GM12878 (cell line): ENCODE measurements around the gene GALK2. TPM values are rescaled to one million over a fixed set of nuclear protein-coding genes. Genes with fewer than 3 reads are reported as not detected.

Source experiments
- ASH2L ChIP-seq: fragments of 300-600, 200-600 bp; sonication (generic); IDR thresholded peaks from 2 replicates; pipeline ENCODE4 v1.6.1; 2017; ENCODE audit warnings: low read depth, mild to moderate bottlenecking, borderline replicate concordance
- BMI1 ChIP-seq: fragments of 450-650 bp; IDR thresholded peaks from 2 replicates; pipeline ENCODE4 v1.6.1; 2016; ENCODE audit warnings: mild to moderate bottlenecking, moderate library complexity, borderline replicate concordance
- CHD1 ChIP-seq: IDR thresholded peaks from 2 replicates; pipeline ENCODE4 v1.6.1; 2012; ENCODE audit warnings: low read depth, low read length, improper control_type of control experiment
- EZH2 ChIP-seq: IDR thresholded peaks from 2 replicates; pipeline ENCODE4 v1.6.1; 2012; ENCODE audit warnings: low read depth, mild to moderate bottlenecking, control low read depth, inconsistent platforms, low read length, borderline replicate concordance; ENCODE audit not compliant: control insufficient read depth
- LARP7 ChIP-seq: fragments of 450-650 bp; IDR thresholded peaks from 2 replicates; pipeline ENCODE4 v1.6.1; 2017; ENCODE audit warnings: mild to moderate bottlenecking
- MTA2 ChIP-seq: fragments of 450-650 bp; IDR thresholded peaks from 2 replicates; pipeline ENCODE4 v1.6.1; 2016; ENCODE audit warnings: low read depth, mild to moderate bottlenecking, moderate library complexity
- NR2C2 ChIP-seq: IDR thresholded peaks from 2 replicates; pipeline ENCODE4 v1.6.1; 2011; ENCODE audit warnings: borderline replicate concordance, low read depth; ENCODE audit not compliant: control insufficient read depth, insufficient read length
- PAX5 ChIP-seq: IDR thresholded peaks from 2 replicates; pipeline ENCODE4 v1.6.1; 2011; ENCODE audit warnings: low read depth, low read length, borderline replicate concordance
- SMAD1 ChIP-seq: fragments of 450-650 bp; IDR thresholded peaks from 2 replicates; pipeline ENCODE4 v1.6.1; 2018; ENCODE audit warnings: mild to moderate bottlenecking, low read depth; ENCODE audit not compliant: partially characterized antibody
- STAT1 ChIP-seq: fragments of 450-650 bp; conservative IDR thresholded peaks from 2 replicates; pipeline ENCODE4 v1.6.1; 2014; ENCODE audit warnings: antibody characterized with exemption, mild to moderate bottlenecking
- TCF3 ChIP-seq: IDR thresholded peaks from 2 replicates; pipeline ENCODE4 v1.6.1; 2012; ENCODE audit warnings: low read depth, mild to moderate bottlenecking, low read length, borderline replicate concordance; ENCODE audit not compliant: insufficient read depth
- TCF7 ChIP-seq: IDR thresholded peaks from 2 replicates; pipeline ENCODE4 v1.6.1; 2014; ENCODE audit warnings: antibody characterized with exemption, borderline replicate concordance
- YY1 ChIP-seq: IDR thresholded peaks from 2 replicates; pipeline ENCODE4 v1.6.1; 2011; ENCODE audit warnings: low read depth, mild to moderate bottlenecking, low read length
- ZBED1 ChIP-seq: IDR thresholded peaks from 2 replicates; pipeline ENCODE4 v1.6.1; 2016; ENCODE audit warnings: borderline replicate concordance
- ZNF274 ChIP-seq: IDR thresholded peaks from one replicate; pipeline ENCODE4 v1.8.0; 2011; ENCODE audit not compliant: insufficient read length, insufficient read depth
- polyA plus RNA-seq, 11 experiments: library from polyadenylated mRNA; depleted of rRNA in 4 of 11; unstranded in 6 of 11; stranded (reverse) in 5 of 11; fragments of >200 nt; fragmentation: Nextera tagmentation in 4 of 11; fragmentation: Illumina TruSeq in 1 of 11; extraction: Ambion mirVana in 4 of 11; extraction: Trizol in 1 of 11; gene quantifications; 1 replicate in 1 of 11; 2 replicates in 10 of 11; pipeline versions ENCODE4 v1.2.1 to v1.2.3, GENCODE V29; 2011 to 2016; ENCODE audit warnings: inconsistent platforms in 2 of 11, missing spikeins in 2 of 11, low read depth in 1 of 11
- total RNA-seq, 4 experiments: library from RNA; depleted of rRNA in 3 of 4; stranded (reverse); fragments of >200 nt in 3 of 4; fragmentation: Illumina TruSeq in 1 of 4; extraction: Trizol in 1 of 4; gene quantifications; 2 replicates each; pipeline versions ENCODE4 v1.2.1 to v1.2.3, GENCODE V29; 2013 to 2021
- TF ChIP-seq, protein P1 (sequence below): fragments of 450-650 bp; IDR thresholded peaks from 2 replicates; pipeline ENCODE4 v1.6.1; 2017; ENCODE audit warnings: low read depth, mild to moderate bottlenecking, moderate library complexity
- TF ChIP-seq, protein P2 (sequence below): IDR thresholded peaks from 2 replicates; pipeline ENCODE4 v1.6.1; 2011; ENCODE audit warnings: borderline replicate concordance, low read depth, mild to moderate bottlenecking, moderate library complexity, low read length; ENCODE audit not compliant: insufficient read depth, poor library complexity, severe bottlenecking
- TF ChIP-seq, protein P3 (sequence below): fragments of 450-650 bp; formaldehyde crosslinking; IDR thresholded peaks from 2 replicates; pipeline ENCODE4 v1.4.0; 2022; ENCODE audit warnings: mild to moderate bottlenecking, moderate library complexity
- TF ChIP-seq, protein P4 (sequence below): fragments of 450-650 bp; formaldehyde crosslinking; IDR thresholded peaks from 2 replicates; pipeline ENCODE4 v1.5.0; 2022; ENCODE audit warnings: mild to moderate bottlenecking, missing genetic modification characterization

The GALK2 gene
- total and polyA plus RNA-seq, 10 of the 15 experiments (the other 5 are each of a cell fraction or from before 2014, with no cell fraction given): 11.9 to 26.7 (median 15.4) TPM

DNA sequence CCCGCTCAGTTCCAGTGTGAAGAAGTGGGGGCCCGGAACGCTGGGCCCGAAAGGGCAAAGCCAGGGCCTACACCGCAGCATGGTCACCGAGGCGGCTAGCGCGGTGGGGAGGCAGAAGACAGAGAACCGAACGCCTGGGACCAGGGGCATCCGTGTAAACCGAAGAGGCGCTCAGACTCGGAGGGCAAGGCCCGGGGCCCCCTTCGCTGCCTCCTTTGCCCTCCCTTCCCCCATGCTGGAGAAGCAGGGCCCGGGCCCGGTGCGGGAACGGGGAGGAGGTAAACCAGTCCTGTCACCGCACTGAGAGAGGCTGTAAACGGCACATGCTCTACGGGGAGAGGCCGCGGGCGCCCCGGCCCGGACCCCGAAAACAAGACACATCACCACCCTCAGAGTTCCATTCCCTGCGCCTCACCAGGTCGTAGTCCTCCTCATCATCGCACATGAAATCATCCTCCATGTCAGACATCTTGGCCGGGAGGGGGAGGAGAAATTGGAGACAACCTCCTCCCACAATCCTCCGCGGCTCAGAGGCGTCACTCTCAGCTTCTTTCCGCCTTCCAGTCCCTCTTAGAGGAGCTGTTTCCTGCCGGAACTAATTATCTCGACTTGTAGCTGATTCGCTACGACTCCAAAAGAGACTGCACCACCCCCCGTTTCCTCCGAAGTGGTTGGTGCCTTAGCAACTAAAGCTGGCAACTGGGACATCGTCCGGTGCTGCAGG lies 14.8 kb upstream of the GALK2 start, which contains the start of gene COPS2 (continued):
- TF ChIP-seq, protein P1, sequence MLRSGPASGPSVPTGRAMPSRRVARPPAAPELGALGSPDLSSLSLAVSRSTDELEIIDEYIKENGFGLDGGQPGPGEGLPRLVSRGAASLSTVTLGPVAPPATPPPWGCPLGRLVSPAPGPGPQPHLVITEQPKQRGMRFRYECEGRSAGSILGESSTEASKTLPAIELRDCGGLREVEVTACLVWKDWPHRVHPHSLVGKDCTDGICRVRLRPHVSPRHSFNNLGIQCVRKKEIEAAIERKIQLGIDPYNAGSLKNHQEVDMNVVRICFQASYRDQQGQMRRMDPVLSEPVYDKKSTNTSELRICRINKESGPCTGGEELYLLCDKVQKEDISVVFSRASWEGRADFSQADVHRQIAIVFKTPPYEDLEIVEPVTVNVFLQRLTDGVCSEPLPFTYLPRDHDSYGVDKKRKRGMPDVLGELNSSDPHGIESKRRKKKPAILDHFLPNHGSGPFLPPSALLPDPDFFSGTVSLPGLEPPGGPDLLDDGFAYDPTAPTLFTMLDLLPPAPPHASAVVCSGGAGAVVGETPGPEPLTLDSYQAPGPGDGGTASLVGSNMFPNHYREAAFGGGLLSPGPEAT: peak; percentile 83
- TF ChIP-seq SMAD1: no peak
- TF ChIP-seq ASH2L: no peak; the same call in 1 of the 2 replicates
- TF ChIP-seq TCF3: no peak
- TF ChIP-seq TCF7: peak; percentile 73; the same call in 1 of the 2 replicates
- TF ChIP-seq MTA2: peak; percentile 48; the same call in 1 of the 2 replicates
- no peak for TF ChIP-seq PAX5
- peak; percentile 95; the same call in 1 of the 2 replicates for TF ChIP-seq STAT1
- TF ChIP-seq, protein P2, sequence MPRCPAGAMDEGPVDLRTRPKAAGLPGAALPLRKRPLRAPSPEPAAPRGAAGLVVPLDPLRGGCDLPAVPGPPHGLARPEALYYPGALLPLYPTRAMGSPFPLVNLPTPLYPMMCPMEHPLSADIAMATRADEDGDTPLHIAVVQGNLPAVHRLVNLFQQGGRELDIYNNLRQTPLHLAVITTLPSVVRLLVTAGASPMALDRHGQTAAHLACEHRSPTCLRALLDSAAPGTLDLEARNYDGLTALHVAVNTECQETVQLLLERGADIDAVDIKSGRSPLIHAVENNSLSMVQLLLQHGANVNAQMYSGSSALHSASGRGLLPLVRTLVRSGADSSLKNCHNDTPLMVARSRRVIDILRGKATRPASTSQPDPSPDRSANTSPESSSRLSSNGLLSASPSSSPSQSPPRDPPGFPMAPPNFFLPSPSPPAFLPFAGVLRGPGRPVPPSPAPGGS: no peak
- TF ChIP-seq, protein P3, sequence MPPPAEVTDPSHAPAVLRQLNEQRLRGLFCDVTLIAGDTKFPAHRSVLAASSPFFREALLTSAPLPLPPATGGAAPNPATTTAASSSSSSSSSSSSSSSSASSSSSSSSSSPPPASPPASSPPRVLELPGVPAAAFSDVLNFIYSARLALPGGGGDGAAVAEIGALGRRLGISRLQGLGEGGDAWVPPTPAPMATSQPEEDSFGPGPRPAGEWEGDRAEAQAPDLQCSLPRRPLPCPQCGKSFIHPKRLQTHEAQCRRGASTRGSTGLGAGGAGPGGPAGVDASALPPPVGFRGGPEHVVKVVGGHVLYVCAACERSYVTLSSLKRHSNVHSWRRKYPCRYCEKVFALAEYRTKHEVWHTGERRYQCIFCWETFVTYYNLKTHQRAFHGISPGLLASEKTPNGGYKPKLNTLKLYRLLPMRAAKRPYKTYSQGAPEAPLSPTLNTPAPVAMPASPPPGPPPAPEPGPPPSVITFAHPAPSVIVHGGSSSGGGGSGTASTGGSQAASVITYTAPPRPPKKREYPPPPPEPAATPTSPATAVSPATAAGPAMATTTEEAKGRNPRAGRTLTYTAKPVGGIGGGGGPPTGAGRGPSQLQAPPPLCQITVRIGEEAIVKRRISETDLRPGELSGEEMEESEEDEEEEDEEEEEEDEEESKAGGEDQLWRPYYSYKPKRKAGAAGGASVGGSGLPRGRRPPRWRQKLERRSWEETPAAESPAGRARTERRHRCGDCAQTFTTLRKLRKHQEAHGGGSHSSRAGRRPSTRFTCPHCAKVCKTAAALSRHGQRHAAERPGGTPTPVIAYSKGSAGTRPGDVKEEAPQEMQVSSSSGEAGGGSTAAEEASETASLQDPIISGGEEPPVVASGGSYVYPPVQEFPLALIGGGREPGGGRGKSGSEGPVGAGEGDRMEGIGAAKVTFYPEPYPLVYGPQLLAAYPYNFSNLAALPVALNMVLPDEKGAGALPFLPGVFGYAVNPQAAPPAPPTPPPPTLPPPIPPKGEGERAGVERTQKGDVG (CRISPR knock-in tag): no peak
- peak; percentile 94 for TF ChIP-seq YY1
- TF ChIP-seq CHD1: no peak
- TF ChIP-seq NR2C2: no peak
- no peak for TF ChIP-seq EZH2
- no peak; the same call in 1 of the 2 replicates for TF ChIP-seq LARP7
- TF ChIP-seq, protein P4, sequence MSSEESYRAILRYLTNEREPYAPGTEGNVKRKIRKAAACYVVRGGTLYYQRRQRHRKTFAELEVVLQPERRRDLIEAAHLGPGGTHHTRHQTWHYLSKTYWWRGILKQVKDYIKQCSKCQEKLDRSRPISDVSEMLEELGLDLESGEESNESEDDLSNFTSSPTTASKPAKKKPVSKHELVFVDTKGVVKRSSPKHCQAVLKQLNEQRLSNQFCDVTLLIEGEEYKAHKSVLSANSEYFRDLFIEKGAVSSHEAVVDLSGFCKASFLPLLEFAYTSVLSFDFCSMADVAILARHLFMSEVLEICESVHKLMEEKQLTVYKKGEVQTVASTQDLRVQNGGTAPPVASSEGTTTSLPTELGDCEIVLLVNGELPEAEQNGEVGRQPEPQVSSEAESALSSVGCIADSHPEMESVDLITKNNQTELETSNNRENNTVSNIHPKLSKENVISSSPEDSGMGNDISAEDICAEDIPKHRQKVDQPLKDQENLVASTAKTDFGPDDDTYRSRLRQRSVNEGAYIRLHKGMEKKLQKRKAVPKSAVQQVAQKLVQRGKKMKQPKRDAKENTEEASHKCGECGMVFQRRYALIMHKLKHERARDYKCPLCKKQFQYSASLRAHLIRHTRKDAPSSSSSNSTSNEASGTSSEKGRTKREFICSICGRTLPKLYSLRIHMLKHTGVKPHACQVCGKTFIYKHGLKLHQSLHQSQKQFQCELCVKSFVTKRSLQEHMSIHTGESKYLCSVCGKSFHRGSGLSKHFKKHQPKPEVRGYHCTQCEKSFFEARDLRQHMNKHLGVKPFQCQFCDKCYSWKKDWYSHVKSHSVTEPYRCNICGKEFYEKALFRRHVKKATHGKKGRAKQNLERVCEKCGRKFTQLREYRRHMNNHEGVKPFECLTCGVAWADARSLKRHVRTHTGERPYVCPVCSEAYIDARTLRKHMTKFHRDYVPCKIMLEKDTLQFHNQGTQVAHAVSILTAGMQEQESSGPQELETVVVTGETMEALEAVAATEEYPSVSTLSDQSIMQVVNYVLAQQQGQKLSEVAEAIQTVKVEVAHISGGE (CRISPR knock-in tag): peak; percentile 98
- peak; percentile 80; the same call in 1 of the 2 replicates for TF ChIP-seq BMI1
- no peak for TF ChIP-seq ZNF274
- TF ChIP-seq ZBED1: peak; percentile 55; the same call in 1 of the 2 replicates
